ENCODE measurements around the gene SEMA5A. TPM values are rescaled to one million over a fixed set of nuclear protein-coding genes. Genes with fewer than 3 reads are reported as not detected.

SEMA5A gene
- total RNA-seq, 1 donor from 2014 or later, result 43.2 TPM

DNA sequence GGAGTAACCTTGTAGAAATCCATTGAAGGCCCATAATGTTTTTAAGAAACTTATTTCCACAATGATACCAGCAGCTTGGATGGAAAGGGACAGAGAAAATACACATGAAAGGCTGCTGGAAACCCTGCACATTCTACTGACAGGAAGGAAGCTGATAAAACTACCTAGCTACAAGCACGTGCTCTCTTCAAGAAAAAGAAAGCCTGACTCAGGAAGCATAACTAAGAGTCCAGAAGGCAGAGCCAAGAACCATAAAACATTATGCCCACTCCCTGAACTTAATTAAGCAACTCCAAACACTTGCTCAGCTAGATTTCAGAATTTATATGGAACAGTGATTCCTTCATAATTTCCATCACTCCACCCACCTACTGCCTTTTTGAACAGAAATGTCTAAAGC lies 430.8 kb downstream of the SEMA5A start:
- H3K4me3 ChIP-seq, result no peak overlapping the region
- H3K9me3 ChIP-seq (replicated peaks), result peaks cover 13% of the 10 kb centered on the region
- H3K27ac ChIP-seq (replicated peaks), result no peak overlapping the region
- H3K27me3 ChIP-seq (ENCODE audit: low read depth), result no peaks in the 10 kb centered on the region
- intact Hi-C loops (cut with micrococcal nuclease), result no loop called here
- peaks cover 23% of the 10 kb centered on the region for H3K36me3 ChIP-seq
- no peaks in the 10 kb centered on the region for H3K4me1 ChIP-seq
- TF ChIP-seq, protein P1, sequence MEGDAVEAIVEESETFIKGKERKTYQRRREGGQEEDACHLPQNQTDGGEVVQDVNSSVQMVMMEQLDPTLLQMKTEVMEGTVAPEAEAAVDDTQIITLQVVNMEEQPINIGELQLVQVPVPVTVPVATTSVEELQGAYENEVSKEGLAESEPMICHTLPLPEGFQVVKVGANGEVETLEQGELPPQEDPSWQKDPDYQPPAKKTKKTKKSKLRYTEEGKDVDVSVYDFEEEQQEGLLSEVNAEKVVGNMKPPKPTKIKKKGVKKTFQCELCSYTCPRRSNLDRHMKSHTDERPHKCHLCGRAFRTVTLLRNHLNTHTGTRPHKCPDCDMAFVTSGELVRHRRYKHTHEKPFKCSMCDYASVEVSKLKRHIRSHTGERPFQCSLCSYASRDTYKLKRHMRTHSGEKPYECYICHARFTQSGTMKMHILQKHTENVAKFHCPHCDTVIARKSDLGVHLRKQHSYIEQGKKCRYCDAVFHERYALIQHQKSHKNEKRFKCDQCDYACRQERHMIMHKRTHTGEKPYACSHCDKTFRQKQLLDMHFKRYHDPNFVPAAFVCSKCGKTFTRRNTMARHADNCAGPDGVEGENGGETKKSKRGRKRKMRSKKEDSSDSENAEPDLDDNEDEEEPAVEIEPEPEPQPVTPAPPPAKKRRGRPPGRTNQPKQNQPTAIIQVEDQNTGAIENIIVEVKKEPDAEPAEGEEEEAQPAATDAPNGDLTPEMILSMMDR (IDR thresholded peaks at IDR 0.05; ENCODE audit: borderline replicate concordance), result no peak
- DNase-seq, result no peak

DNA sequence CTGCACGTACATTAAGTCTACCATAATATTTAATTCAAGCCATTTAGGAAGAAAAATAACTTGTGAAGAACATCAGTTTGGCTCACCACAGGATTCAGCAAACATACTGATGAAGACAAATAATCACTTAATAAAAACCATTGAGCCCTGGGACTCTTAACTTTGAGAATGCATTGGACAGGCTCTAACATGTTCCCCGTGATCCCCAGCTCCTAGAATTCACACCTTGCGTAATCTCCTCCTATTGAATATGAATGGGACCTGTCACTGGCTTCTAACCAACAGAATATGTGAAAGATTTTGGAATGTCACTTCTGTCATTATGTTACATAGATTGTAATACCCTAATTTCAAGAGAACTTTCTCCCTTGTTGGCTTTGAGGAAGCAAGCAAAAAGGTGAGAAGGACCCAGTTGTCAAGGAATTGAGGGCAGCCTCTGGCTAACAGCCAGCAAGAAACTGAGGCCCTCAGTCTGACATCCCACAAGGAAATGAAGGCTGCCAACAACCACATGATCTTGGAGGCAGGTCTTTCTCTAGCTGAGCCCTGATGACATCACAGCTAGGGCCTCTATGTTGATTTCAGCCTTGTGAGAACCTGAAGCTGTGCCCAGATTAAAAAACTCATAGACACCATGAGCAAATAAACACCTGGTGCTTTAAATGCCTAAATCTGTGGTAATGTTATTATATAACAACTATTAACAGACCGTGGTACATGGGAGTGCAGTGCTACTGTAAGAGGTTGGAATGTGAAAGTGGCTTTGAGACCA lies 433.2 kb downstream of the SEMA5A start:
- intact Hi-C loops (cut with micrococcal nuclease), result no loop called here
- Histone ChIP-seq H3K4me3 (no peak overlapping the region), H3K27me3 (ENCODE audit: low read depth) (no peaks in the 10 kb centered on the region), H3K9me3 (replicated peaks) (peaks cover 13% of the 10 kb centered on the region), H3K27ac (replicated peaks) (no peak overlapping the region), H3K36me3 (peaks cover 20% of the 10 kb centered on the region), H3K4me1 (no peaks in the 10 kb centered on the region)
- DNase-seq, result no peak
- TF ChIP-seq, protein P1 (IDR thresholded peaks at IDR 0.05; ENCODE audit: borderline replicate concordance), result no peak

DNA sequence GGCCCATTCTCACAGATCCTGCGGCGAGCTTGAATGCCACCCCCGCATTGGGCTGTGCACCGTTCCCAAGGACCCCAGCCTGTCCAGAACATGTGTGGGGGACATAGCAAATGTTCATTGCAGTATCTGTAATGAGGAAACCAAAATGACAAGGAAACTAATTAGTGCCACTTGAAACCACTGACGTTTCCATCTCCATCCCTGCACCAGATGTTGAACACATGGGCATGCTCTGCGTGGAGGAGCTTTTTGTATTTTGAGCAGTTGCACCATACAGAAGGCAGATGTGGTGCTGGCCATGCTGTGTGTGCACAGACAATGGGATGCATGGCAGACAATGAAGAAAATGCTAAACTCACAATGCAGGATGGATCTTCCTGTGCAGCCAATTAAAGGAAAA lies 437.7 kb downstream of the SEMA5A start:
- TF ChIP-seq, protein P1 (IDR thresholded peaks at IDR 0.05; ENCODE audit: borderline replicate concordance), result no peak
- H3K9me3 ChIP-seq (replicated peaks), result no peaks in the 10 kb centered on the region
- H3K4me3 ChIP-seq, result no peak overlapping the region
- H3K27ac ChIP-seq (replicated peaks), result no peak overlapping the region
- DNase-seq, result no peak
- intact Hi-C loops (cut with micrococcal nuclease), result no loop called here
- H3K27me3 ChIP-seq (ENCODE audit: low read depth), result no peaks in the 10 kb centered on the region
- no peaks in the 10 kb centered on the region for H3K4me1 ChIP-seq
- H3K36me3 ChIP-seq, result peaks cover 12% of the 10 kb centered on the region

DNA sequence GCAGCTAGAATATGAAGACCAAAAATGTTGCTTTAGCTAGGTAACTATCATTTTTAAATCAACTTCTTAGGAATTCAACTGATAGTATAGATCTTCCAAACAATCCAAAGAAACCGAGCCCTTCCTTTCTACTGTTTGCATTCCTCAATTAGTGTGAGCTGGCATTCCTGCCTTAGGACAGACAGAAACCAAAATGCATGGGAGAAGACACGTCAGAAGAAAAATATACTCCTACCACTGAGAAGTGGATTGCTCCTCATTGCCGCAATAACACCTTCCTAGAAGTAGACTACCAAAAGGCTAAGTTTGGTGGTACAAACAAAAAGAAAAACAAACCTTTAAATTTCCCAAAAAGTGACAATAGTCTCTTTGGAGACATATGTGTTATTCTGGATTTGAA lies 440.0 kb downstream of the SEMA5A start:
- Histone ChIP-seq H3K27me3 (ENCODE audit: low read depth) (no peaks in the 10 kb centered on the region), H3K9me3 (replicated peaks) (no peaks in the 10 kb centered on the region), H3K4me1 (no peaks in the 10 kb centered on the region), H3K27ac (replicated peaks) (no peak overlapping the region), H3K36me3 (peaks cover 12% of the 10 kb centered on the region), H3K4me3 (no peak overlapping the region)
- DNase-seq, result no peak
- intact Hi-C loops (cut with micrococcal nuclease), result no loop called here
- TF ChIP-seq, protein P1 (IDR thresholded peaks at IDR 0.05; ENCODE audit: borderline replicate concordance), result no peak

DNA sequence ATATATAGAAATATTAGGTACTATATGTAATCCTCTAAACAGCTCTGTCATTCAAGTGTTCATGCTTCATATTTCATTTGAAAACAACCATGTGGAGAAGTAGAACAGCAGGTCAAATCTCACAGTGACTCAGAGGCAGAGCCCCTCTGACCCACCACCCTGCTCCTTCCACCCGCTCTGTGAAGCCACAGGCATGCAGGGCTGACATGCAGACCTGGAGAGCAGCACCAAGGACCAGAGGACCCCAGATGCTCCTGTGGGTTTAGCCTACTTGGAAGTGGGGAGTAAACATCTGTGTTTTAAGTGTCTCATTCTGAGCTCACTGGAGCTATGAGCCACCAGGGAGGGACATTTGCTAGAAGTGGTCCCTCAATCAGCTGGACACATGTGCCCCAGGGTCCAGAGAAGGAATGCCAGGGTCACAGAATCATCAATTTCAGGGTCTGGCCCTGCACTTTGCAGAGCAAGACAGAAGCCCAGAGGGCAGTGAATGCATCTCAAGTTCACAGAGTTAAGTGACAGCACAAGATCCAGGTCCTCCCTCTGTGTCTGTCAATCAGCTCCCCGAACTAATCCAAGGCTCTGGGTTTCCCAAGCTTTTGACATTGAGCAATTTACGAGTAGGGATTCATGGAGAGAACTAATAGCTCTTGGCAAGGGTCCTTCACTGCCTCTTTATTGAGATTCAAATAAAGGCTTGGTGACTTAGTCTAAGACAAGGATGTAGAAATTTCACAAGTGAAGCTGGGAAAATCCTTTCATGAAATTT lies 441.1 kb downstream of the SEMA5A start:
- no peak for DNase-seq
- H3K36me3 ChIP-seq, result peaks cover 12% of the 10 kb centered on the region
- H3K4me3 ChIP-seq, result no peak overlapping the region
- intact Hi-C loops (cut with micrococcal nuclease), result no loop called here
- H3K27ac ChIP-seq (replicated peaks), result no peak overlapping the region
- no peaks in the 10 kb centered on the region for H3K9me3 ChIP-seq (replicated peaks)
- TF ChIP-seq, protein P1 (IDR thresholded peaks at IDR 0.05; ENCODE audit: borderline replicate concordance), result no peak
- H3K4me1 ChIP-seq, result no peaks in the 10 kb centered on the region
- H3K27me3 ChIP-seq (ENCODE audit: low read depth), result no peaks in the 10 kb centered on the region
